ENCODE measurements around the gene MOB1A.

DNA sequence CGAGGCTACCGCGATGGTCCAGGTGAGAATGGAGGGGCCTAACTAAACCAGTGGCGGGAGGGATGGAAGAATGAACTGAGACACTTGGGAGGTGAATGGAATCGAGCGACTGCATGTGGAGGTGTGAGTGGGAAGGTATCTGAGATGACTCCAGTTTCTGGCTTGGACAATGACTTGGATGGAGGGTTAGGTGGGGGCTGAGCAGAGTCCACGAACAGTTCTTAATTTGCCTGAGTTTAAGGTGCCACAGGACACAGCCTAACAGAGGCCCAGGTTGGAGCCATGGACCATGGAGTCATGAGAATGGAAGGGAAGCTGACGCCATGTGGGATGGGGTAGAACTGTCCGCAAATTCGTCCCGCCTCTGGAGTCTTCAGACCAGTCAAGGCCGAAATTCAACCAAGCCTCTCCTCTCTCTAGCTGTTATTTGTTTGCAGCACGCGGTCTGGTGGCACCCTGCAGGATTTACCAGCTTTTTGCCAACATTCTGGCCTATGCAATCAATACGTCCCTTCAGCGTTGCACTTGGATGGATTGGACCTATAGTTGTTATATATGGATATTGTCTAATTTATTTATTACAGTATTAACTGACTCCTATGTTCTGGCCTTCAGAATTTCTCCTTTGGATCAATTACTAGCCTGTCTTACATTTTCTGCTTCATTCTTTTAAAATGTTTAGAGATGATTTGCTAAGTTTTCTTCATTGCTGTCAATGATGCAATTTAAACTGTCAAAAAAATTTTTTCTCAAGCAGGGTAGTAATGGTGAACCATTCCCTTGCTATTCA lies 30.0 kb downstream of the MOB1A start:
- no peak for TF ChIP-seq POLR2AphosphoS5 (IDR thresholded peaks at IDR 0.05; ENCODE audit: borderline replicate concordance, low read depth, low read length)
- TF ChIP-seq EZH2 (IDR thresholded peaks at IDR 0.05): no peak
